K562 (cell line): ENCODE measurements around the gene SMS. TPM values are rescaled to one million over a fixed set of nuclear protein-coding genes. Genes with fewer than 3 reads are reported as not detected.

Experiments
- ATAC-seq: fragments of 200-7000 bp; cut with Tn5 transposase; 3 replicates; pipeline ENCODE4 v1.9.1; 2020; ENCODE audit warnings: moderate library complexity
- BruUV-seq: library from RNA; stranded (reverse); fragments of 400-500 nt; replicated peaks from 2 replicates; lab custom pipeline; 2021; lab: Mats Ljungman, UMichigan
- CTCF ChIA-PET: fragments of 300-600 bp; formaldehyde crosslinking; extraction: SDS; loops from one replicate; lab custom pipeline; 2021; ENCODE audit warnings: low intra/inter-chr PET ratio; lab: Yijun Ruan, JAX
- POLR2A ChIA-PET: fragments of 300-600, 350-650 bp; sonication (Branson Sonifier 250); formaldehyde crosslinking; extraction: SDS; loops from one replicate; lab custom pipeline; 2021; ENCODE audit warnings: antibody characterized with exemption, inconsistent platforms; lab: Yijun Ruan, JAX
- DNase-seq, 4 experiments: peaks; one replicate each; pipeline versions ENCODE4 v3.0.0 to v3.0.0-alpha.2; 2011 to 2018; ENCODE audit warnings: low spot score in 3 of 4, mixed read lengths in 3 of 4; ENCODE audit errors: extremely low read depth in 1 of 4
- FAIRE-seq: peaks from 2 replicates; lab custom pipeline; 2011; peaks lifted over from hg19 to GRCh38; lab: Jason Lieb, UNC
- H2AFZ ChIP-seq: 2 replicates; pipeline ENCODE4 v1.6.0; 2011; ENCODE audit warnings: low read depth, low read length, control low read depth, inconsistent platforms
- H3K27ac ChIP-seq: fragments of 200-600 bp; 3 replicates; pipeline ENCODE4 v1.8.0; 2011; ENCODE audit warnings: low read depth, mild to moderate bottlenecking, control low read depth, inconsistent platforms, low read length, moderate library complexity, mixed read lengths; ENCODE audit errors: extremely low read depth
- H3K27me3 ChIP-seq, 2 experiments: fragments of 300-600 bp in 1 of 2; 2 replicates in 1 of 2; 3 replicates in 1 of 2; pipeline versions ENCODE4 v1.6.0 to v1.8.0; 2011; ENCODE audit warnings: inconsistent platforms in 2 of 2, low read length in 2 of 2, mild to moderate bottlenecking in 1 of 2, mixed read lengths in 1 of 2, moderate library complexity in 1 of 2; ENCODE audit not compliant: control insufficient read depth in 2 of 2, insufficient read depth in 2 of 2
- H3K36me3 ChIP-seq: fragments of 300-600 bp; 3 replicates; pipeline ENCODE4 v1.8.0; 2011; ENCODE audit warnings: mild to moderate bottlenecking, low read length, inconsistent platforms; ENCODE audit not compliant: control insufficient read depth, insufficient read depth
- H3K4me1 ChIP-seq, 2 experiments: fragments of 200-600 bp in 1 of 2; replicated peaks in 1 of 2; 2 replicates in 1 of 2; 3 replicates in 1 of 2; pipeline versions ENCODE4 v1.5.1 to v1.8.0; 2011; ENCODE audit warnings: inconsistent platforms in 2 of 2, low read length in 2 of 2, mild to moderate bottlenecking in 1 of 2, mixed read lengths in 1 of 2, moderate library complexity in 1 of 2; ENCODE audit not compliant: control insufficient read depth in 2 of 2, insufficient read depth in 2 of 2
- H3K4me2 ChIP-seq: 2 replicates; pipeline ENCODE4 v1.6.1; 2011; ENCODE audit warnings: low read length, control low read depth, inconsistent platforms, mixed read lengths; ENCODE audit not compliant: insufficient read depth
- H3K4me3 ChIP-seq: fragments of 200-600 bp; sonication (generic), shearing (Covaris generic); 2 replicates; pipeline ENCODE4 v1.5.1; 2016; ENCODE audit warnings: control low read depth, inconsistent platforms
- H3K79me2 ChIP-seq: fragments of 200-600 bp; 3 replicates; pipeline ENCODE4 v1.8.0; 2011; ENCODE audit warnings: low read length, inconsistent platforms; ENCODE audit not compliant: control insufficient read depth, insufficient read depth
- H3K9ac ChIP-seq, 2 experiments: 2 replicates each; pipeline versions ENCODE4 v1.6.0 to v1.6.1; 2011; ENCODE audit warnings: low read depth in 2 of 2, low read length in 2 of 2, control low read depth in 1 of 2, inconsistent platforms in 1 of 2, mild to moderate bottlenecking in 1 of 2, mixed read lengths in 1 of 2; ENCODE audit not compliant: insufficient read depth in 1 of 2
- H3K9me1 ChIP-seq: one replicate; pipeline ENCODE4 v1.6.0; 2011; ENCODE audit warnings: inconsistent platforms, mild to moderate bottlenecking, low read length, moderate library complexity; ENCODE audit not compliant: control insufficient read depth, insufficient read depth
- H3K9me3 ChIP-seq: replicated peaks from 2 replicates; pipeline ENCODE4 v1.5.1; 2011; ENCODE audit warnings: low read depth, low read length, inconsistent platforms; ENCODE audit not compliant: control insufficient read depth, insufficient read depth
- H4K20me1 ChIP-seq: replicated peaks from 2 replicates; pipeline ENCODE4 v1.6.1; 2011; ENCODE audit warnings: low read length, inconsistent platforms, mixed read lengths; ENCODE audit not compliant: control insufficient read depth, insufficient read depth
- CCNT2 ChIP-seq: IDR thresholded peaks from 2 replicates; pipeline ENCODE4 v1.6.1; 2011; ENCODE audit warnings: borderline replicate concordance, low read depth, mild to moderate bottlenecking, moderate library complexity, mixed read lengths, low read length; ENCODE audit not compliant: insufficient read length; ENCODE audit errors: extremely low read depth
- GTF2E2 ChIP-seq: fragments of 200-800 bp; sonication (Bioruptor generic); IDR thresholded peaks from 2 replicates; pipeline ENCODE4 v1.6.1; 2016; ENCODE audit warnings: missing genetic modification characterization, missing compliant biosample characterization
- HMG20B ChIP-seq: fragments of 250-450 bp; sonication (Bioruptor Pico); IDR thresholded peaks from 2 replicates; pipeline ENCODE4 v1.5.0; 2021; ENCODE audit warnings: mild to moderate bottlenecking
- KDM5B ChIP-seq: fragments of 200-600 bp; sonication (generic); IDR thresholded peaks from 2 replicates; pipeline ENCODE4 v1.6.1; 2012; ENCODE audit warnings: low read depth, mild to moderate bottlenecking, moderate library complexity, low read length, control low read depth, inconsistent platforms; ENCODE audit not compliant: insufficient replicate concordance
- NR2C1 ChIP-seq, 2 experiments: fragments of 450-650 bp; IDR thresholded peaks; 2 replicates each; pipeline ENCODE4 v1.6.1; 2017; ENCODE audit warnings: mild to moderate bottlenecking in 2 of 2, antibody characterized with exemption in 1 of 2, inconsistent platforms in 1 of 2, missing compliant biosample characterization in 1 of 2, missing genetic modification characterization in 1 of 2
- ZBTB17 ChIP-seq: fragments of 450-650 bp; formaldehyde crosslinking; IDR thresholded peaks from 2 replicates; pipeline ENCODE4 v1.4.0; 2020; ENCODE audit warnings: mild to moderate bottlenecking
- ZNF41 ChIP-seq: fragments of 250-450 bp; sonication (Bioruptor Pico); conservative IDR thresholded peaks from 2 replicates; pipeline ENCODE4 v1.4.0; 2020; ENCODE audit warnings: mild to moderate bottlenecking
- ZNF764 ChIP-seq: fragments of 250-450 bp; sonication (Bioruptor Pico); IDR thresholded peaks from 2 replicates; pipeline ENCODE4 v1.4.0; 2020; ENCODE audit warnings: low read depth, mild to moderate bottlenecking, moderate library complexity
- WGBS: fragments of 100-300 bp; shearing (Covaris generic); methylation state at CpG from one replicate; pipeline ENCODE4 v1.1.6; 2016; ENCODE audit warnings: low coverage, mixed read lengths; ENCODE audit not compliant: insufficient coverage; ENCODE audit errors: missing lambda C conversion rate; 5-methylcytosine and 5-hydroxymethylcytosine counted together
- in situ Hi-C: fragments of 300-500 bp; cut with MboI; formaldehyde crosslinking; loops from 4 replicates; pipeline ENCODE4 v1.15.0; 2018; ENCODE audit warnings: inconsistent platforms, mixed read lengths
- intact Hi-C: fragments of 100-400 bp; cut with micrococcal nuclease; formaldehyde crosslinking; loops from 2 replicates; pipeline ENCODE4 v1.14.2; 2022
- polyA plus RNA-seq, 8 experiments: library from polyadenylated mRNA; depleted of rRNA in 4 of 8; stranded (reverse) in 5 of 8; unstranded in 3 of 8; fragments of >200 nt; fragmentation: Nextera tagmentation in 2 of 8; fragmentation: Illumina TruSeq in 1 of 8; extraction: Ambion mirVana in 2 of 8; extraction: Trizol in 1 of 8; gene quantifications; 2 replicates each; pipeline versions ENCODE4 v1.2.1 to v1.2.3, GENCODE V29; 2011 to 2014; ENCODE audit warnings: inconsistent platforms in 1 of 8, missing spikeins in 1 of 8
- total RNA-seq, 7 experiments: library from RNA; depleted of rRNA in 6 of 7; stranded (reverse); fragments of >200 nt in 6 of 7; fragmentation: Illumina TruSeq in 2 of 7; extraction: Trizol in 2 of 7; gene quantifications; 2 replicates each; pipeline versions ENCODE4 v1.2.1 to v1.2.3, GENCODE V29; 2011 to 2021; ENCODE audit warnings: low replicate concordance in 1 of 7

SMS gene
- total and polyA plus RNA-seq, 9 of the 15 experiments (the other 6 are each of a cell fraction or from before 2014, with no cell fraction given): 71.1 to 193 (median 152) TPM

DNA sequence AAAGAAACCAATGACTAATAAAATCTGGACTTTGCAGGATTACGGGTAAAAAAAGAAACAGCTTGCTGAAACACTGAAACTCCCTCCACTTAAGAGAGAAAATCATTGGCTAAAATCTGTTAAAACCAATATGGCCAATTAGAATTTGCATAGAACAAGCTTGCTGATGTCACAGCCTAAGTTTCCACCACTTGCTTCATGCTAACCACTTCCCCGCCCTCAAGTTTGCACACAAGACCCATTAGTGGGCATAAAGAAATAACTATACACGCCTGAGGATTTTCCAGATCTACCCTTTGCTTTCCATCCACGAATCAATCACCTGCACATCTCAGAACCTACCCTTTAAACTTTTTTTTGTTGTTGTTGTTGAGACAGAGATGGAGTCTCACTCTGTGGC, 48.9 kb downstream of the SMS start:
- Histone ChIP-seq H3K4me1 (peaks cover 4 to 6% of the 10 kb centered on the region in 2 experiments; a peak in 3 of 5 replicates), H3K9me3 (no peaks in the 10 kb centered on the region)
- DNase-seq: no peak
- no peak for TF ChIP-seq ZNF41 (CRISPR knock-in tag)
- TF ChIP-seq CCNT2: no peak
- no peak for TF ChIP-seq ZNF764 (CRISPR knock-in tag)
- no peak for TF ChIP-seq KDM5B
- TF ChIP-seq ZBTB17: no peak
- TF ChIP-seq GTF2E2 (tag): no peak
- no peak for TF ChIP-seq NR2C1 (IDR thresholded peaks at IDR 0.05)
- TF ChIP-seq NR2C1 (tag; IDR thresholded peaks at IDR 0.05): no peak
- TF ChIP-seq HMG20B: no peak
- TF ChIP-seq, all 486 proteins: peak for 0
- H3K27me3 ChIP-seq: no peaks in the 10 kb centered on the region
- BruUV-seq: no TSS peak
- POLR2A ChIA-PET: no interaction called here
- no peaks in the 10 kb centered on the region for H3K79me2 ChIP-seq
- CTCF ChIA-PET: no interaction called here
- H3K9ac ChIP-seq: no peak overlapping the region
- intact Hi-C loops: loop anchor here (5.0 to 10.0 kb wide), 3 partner anchors 95 to 1325 kb away; no protein-coding TSS in a partner anchor
- no peaks in the 10 kb centered on the region; the same call in 1 of the 2 replicates for H4K20me1 ChIP-seq
- in situ Hi-C loops: no loop called here
- FAIRE-seq: no peak
- WGBS: 94% methylated on average over 4 of the region's 4 CpGs
- H3K4me3 ChIP-seq: no peak overlapping the region
- no peak for ATAC-seq
- H3K4me2 ChIP-seq: no peak overlapping the region
- H3K27ac ChIP-seq: no peak overlapping the region
- H3K9me1 ChIP-seq: no peaks in the 10 kb centered on the region
- peaks cover 84% of the 10 kb centered on the region; the same call in 2 of the 3 replicates for H3K36me3 ChIP-seq
- H2AFZ ChIP-seq: no peak overlapping the region
